ENCODE data around the gene HCAR1.
"Not testable (repeated sequence)": the region's sequence is repeated elsewhere in the genome, so short reads cannot be mapped to it uniquely, and the experiment has no call there.

HCAR1 gene, protein sequence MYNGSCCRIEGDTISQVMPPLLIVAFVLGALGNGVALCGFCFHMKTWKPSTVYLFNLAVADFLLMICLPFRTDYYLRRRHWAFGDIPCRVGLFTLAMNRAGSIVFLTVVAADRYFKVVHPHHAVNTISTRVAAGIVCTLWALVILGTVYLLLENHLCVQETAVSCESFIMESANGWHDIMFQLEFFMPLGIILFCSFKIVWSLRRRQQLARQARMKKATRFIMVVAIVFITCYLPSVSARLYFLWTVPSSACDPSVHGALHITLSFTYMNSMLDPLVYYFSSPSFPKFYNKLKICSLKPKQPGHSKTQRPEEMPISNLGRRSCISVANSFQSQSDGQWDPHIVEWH

DNA sequence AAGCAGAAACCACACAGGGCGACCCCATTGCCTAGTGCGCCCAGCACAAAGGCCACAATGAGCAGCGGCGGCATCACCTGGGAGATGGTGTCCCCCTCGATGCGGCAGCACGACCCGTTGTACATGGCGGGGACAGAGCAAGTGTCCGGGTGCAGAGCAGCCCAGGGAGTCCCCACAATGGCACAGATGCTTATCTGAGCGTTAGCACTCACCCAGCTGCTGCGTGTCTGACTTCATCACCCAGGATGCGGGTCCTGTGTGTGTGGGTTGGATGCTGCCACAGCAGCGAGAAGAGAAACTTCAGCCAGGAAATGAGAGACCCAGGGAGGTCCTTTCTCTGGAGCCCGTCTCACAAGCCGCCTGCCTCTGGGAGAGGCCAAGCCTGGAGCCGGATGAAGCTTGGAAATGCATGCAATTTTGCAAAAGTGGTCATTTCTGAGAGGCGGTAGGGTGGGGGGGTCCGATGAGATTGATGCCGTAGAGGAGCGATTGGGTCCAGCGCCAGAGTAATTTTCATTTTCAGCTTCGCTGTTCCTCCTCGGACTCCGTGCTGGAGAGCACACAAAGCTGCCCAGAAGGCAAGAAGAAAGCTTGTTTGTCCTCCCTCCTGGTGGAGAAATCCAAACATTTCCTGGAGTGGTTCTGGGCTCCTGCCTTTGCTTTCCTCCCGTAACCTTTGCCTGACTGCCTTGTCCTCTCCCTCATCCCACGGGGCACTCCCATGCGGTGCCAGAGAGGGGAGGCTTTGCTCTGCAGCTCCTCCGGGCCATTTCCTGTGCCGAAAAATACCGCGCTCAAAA is at the start of gene HCAR1:
Gene HCAR1, minus strand, starts transcription at position 630 of the 800 bp plus-strand sequence. Its CDS starts 505 bp downstream, at position 125.
- intact Hi-C loops (cut with DNase I), result no loop called here
- DNase-seq, result peak in 1 of 10 donors; percentile 64

DNA sequence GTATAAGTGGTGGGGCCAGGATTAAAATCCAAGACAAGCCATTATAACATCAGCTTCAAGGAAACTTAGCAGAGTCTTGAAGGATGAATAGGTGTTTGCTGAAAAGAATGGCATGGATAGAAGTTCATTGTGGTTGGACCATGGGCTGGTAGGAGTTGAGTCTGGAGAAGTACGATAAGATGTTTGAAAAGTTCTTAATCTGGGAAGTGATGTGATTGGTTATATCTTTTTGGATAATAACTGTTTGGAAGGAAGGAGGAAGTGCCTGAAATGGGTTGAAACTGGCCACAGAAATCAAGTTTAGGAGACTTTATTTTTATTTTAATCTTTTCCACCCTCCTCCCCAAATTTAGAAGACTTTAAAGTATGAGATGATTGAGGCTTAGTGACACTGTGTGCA is 26.9 kb upstream of the HCAR1 start:
- intact Hi-C loops (cut with DNase I), result loop anchor here (10.0 kb wide), 1 partner anchor 353 kb away; no protein-coding TSS in a partner anchor
- no peak for DNase-seq

DNA sequence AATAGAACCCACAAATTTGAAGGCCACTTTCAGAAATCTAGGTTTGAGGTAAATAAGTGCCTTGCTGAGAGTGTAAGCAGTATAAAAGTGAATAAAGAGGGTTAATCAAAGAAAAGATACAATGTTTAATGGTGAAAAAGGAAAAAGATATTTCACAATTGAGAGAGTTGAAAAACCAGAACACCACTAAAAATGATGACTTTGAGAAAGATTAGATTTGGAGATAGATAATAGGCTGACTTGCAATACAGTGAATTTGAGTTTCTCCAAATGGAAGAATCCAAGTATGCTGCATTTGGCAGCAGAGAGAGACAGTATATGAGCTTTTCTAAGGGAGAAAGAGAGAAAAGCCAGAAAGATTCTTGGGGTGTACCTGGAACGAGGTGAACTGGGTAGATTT is 24.1 kb upstream of the HCAR1 start:
- no peak for DNase-seq
- intact Hi-C loops (cut with DNase I), result loop anchor here (10.0 kb wide), 1 partner anchor 350 kb away; no protein-coding TSS in a partner anchor

DNA sequence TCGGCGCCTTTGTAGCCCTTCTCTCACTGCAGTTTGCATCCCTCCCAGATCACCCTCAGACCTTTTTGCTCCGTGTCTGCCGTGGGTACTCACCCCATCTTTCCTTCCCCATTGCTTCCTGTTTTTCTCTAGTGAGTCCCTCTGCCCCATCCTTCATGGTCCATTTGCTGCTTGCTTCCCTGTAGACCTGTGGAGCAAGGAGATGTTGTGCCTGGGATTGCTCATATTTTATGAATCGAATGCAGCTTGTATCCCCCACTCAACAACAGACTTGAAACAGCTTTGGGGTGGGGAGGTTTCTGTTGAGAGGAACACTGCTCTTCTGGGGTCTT is 22.6 kb upstream of the HCAR1 start:
- DNase-seq, result no peak
- intact Hi-C loops (cut with DNase I), result loop anchor here (10.0 kb wide), 1 partner anchor 348 kb away; no protein-coding TSS in a partner anchor

DNA sequence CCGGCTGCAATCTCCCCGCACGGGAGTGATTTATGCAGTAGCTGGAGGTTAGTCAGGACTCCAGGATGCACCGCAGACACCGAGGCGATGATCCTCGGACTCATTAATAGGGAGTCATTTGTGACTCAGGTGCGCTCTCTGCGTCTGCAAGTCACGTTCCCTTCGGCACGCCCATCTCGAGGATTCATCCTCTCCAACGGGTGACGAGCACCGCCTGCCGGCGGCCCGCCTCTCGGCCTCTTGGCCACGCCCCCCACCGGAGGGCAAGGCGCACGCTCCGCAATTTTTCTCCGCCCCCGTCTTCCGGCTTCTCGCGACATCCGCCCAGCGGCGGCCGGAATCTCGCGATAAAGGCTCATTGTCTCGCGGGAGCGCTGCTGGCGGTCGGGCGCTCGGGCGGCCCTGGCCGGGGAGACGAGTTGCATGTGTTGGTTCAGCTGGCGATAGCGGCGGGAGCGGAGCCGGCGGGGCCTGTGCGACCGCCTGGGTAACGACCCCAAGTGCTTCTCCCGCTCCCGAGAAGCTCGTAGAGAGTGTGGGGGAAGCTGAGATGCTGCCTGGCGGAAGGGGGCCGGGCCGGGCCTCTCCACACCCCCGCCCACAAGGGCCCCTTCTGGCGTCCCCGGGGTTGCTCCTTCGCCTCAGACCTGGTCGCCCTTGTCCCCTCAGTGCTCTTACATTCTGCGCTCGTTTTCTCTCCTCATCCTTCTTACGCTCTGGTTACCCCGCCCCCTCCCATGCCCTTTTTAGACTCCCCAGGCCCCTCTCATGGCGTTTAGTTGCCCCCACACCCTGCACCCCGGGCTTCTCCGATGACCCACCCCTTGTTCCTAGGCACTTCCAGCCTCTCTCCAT is 22.0 kb upstream of the HCAR1 start, which contains the start of gene DENR:
Gene DENR, plus strand, starts transcription at position 361 of the 855 bp plus-strand sequence. CDS start 878 bp downstream, outside the sequence.
- peak; percentile 94 to 99 (median 96) for DNase-seq
- intact Hi-C loops (cut with DNase I), result loop anchor here (1.0 to 10.0 kb wide), 3 partner anchors 115 to 348 kb away; partner anchors contain the start of gene KNTC1

DNA sequence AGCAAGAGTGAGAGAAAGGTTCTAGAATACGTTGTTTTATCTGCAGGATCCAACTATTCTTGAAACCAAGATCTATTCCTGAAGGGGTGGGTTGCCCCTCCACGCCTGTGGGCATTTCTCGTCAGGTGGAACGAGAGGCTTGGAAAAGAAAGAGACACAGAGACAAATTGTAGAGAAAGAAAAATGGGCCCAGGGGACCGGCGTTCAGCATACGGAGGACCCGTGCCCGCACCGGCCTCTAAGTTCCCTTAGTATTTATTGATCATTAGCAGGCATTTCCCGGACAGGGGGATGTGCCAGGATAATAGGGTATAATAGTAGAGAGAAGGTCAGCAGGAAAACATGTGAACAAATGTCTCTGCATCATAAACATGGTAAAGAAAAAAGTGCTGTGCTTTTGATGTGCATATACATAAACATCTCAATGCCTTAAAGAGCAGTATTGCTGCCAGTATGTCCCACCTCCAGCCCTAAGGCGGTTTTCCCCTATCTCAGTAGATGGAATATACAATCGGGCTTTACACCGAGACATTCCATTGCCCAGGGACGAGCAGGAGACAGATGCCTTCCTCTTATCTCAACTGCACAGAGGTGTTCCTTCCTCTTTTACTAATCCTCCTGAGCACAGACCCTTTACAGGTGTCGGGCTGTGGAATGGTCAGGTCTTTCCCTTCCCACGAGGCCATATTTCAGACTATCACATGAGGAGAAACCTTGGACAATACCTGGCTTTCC is 20.3 kb upstream of the HCAR1 start:
- intact Hi-C loops (cut with DNase I), result loop anchor here (10.0 kb wide), 1 partner anchor 346 kb away; no protein-coding TSS in a partner anchor
- not testable (repeated sequence) for DNase-seq

DNA sequence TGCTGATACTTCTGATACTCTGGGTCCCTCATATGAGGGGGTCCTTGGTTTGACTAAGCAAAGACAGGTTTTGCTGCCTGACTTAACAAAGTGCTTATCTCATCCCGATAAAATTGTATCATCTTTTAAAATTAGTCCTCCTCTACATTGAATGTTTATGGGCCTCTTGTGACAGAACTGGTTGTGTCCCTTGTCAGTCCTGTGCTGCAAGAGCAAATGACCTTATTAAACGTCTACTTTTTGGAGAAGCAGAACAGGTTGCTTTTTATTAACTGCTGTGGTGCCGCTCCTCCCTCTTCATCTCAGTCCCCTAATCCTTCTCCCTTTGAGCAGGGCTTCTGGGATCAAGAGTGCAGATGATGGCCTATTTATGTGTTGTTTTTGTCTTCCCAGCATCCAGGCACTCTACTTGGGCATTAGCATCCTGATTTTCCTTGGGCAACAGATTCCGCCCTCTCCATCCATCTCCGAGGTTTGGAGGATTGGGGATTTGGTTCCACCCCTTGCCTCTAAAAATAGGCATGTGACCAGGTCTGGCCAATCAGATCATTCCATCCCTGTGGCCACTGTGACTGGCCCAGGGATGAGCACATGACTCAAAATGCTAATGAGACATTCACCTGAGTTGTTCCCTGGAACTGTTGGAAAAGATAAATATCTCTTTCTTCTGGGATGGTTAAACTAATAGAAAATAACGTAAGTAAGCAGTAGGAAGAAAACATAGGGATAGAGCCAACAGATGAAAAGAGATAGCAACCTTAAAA is 19.1 kb upstream of the HCAR1 start:
- intact Hi-C loops (cut with DNase I), result loop anchor here (10.0 kb wide), 1 partner anchor 345 kb away; no protein-coding TSS in a partner anchor
- no peak for DNase-seq

DNA sequence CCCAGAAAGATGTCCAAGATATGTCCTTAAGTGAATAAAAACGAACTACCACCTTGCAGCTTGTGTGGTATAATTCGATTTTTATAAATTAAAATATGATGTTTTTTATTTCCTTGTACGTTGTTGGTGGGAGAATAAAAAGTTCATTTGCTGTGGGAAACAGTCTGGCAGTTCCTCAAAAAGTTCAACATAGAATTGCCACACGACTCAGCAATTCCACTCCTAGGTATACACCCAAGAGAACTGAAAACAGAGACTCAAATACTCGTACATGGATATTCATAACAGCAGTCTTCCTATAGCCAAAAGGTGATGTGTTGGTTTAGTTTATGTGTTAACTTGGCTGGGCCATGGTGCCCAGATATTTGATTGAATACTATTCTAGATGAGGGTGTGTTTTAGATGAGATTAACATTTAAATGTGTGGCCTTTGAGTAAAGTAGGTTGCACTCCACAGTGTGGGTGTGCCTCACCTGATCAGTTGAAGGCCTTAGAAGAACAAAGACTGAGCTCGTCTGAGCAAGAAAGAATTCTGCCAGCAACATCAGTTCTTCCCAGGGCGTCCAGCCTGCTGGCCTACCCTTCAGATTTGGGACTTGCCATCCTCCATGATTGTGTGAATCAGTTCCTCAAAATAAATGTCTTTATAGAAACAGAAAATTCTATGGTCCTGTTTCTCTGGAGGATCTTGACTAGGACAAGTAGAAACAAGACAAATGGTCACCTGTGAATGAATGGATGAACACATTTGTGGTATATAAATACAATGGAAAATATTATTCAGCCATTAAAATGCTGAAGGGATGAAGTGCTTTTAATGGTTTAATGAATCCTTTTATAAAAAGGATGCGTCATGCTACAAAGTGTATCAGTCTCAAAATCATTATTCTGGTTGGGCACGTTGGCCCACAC is 16.8 kb upstream of the HCAR1 start:
- no peak for DNase-seq
- intact Hi-C loops (cut with DNase I), result no loop called here

DNA sequence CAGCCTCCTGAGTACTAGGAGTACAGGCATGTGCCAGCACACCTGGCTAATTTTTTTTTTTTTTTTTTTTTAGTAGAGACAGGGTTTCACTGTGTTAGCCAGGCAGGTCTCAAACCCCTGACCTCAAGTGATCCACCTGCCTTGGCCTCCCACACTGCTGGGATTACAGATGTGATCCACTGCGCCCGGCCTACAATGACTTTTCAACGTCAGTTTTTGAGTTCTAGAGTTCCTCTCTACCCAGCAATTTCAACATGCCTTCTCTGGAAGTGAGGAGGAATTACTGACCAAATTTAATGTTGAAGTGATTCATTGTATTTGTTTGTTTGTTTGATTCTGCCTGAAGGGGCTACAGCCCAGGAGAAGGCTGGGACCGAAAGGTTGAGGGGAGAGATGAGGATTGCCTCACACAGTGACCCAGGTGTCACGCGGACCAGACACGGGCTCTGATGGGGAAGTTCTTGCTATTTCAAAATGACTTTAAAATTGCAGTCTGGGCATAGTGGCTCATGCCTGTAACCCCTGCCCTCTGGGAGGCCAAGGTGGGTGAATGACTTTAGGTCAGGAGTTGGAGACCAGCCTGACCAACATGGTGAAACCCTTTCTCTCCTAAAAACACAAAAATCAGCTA is 13.4 kb upstream of the HCAR1 start:
- DNase-seq, result peak in 1 of 10 donors; percentile 17
- intact Hi-C loops (cut with DNase I), result no loop called here

DNA sequence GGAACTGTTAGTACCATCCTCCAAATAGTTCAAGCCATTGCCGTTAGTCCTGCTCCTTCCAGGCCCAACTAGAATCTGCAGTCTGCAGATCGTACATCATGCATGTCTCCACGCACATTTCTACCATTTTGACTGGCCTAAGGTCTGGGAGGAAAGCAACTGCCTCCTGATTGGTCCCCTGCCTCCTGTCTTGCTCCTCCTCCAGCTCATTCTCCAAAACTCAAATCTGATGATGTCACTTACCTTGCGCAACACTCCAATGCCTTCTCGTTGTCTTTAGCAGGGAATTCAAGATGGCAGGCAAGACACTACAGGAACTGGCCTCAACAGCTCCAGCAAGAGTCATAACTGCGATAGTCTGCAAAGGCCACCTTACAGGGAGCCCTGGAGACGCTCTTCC is 9.7 kb upstream of the HCAR1 start:
- no peak for DNase-seq
- intact Hi-C loops (cut with DNase I), result no loop called here

DNA sequence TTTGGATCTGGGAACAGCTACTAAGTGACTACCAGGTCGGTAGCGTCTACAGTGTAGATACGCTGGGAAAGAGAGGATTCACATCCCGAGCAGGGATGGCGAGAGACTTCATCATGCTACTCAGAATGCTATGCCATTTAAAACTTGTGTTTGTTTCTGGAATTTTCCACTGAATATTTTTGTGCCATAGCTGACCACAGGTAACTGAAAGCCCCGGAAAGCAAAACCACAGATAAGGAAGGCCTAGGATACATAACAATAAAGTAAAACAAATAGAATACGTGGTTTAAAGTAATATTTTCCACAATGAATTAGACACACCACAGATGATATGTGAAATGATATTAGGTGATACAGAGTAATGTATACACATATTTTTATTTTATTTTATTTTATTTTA is 7.9 kb upstream of the HCAR1 start:
- DNase-seq, result no peak
- intact Hi-C loops (cut with DNase I), result no loop called here

DNA sequence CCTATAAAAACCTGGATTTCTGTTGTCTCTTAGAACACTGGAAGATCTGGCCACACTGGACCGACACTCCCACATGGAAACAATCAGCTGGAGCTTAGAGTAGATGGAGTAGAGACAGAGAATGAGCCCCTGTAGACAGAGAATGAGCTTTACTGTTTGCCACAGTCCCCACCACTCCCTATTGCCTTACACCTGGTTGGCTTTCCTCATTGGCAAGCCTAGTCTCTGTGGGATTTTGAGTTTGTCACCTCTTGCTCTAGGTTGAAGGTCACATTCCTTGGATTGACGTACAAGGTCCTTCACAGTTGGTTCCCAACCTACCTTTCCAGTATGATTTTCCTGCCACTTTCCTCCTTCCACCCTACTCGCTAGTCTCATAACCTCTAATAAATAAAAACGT is 2.0 kb upstream of the HCAR1 start:
- intact Hi-C loops (cut with DNase I), result no loop called here
- DNase-seq, result no peak

DNA sequence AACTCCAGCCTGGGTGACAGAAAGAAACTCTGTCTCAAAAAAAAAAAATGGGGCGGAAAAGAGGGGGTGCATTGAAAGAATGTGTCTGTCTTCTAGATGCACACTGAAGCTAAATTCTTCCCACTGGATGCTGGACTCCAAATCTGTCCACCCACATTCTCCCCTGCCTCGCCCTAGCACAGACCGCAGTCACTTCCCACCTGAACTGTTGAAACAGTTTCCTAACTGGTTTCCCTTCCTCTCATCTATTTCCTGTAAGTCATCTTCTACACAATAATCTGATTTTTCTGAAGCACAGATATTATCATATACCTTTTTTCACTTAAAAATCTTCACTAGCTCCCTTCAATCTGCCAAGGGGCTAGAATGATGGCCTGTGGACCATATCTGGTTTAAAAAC is 1.5 kb upstream of the HCAR1 start:
- DNase-seq, result no peak
- intact Hi-C loops (cut with DNase I), result no loop called here

DNA sequence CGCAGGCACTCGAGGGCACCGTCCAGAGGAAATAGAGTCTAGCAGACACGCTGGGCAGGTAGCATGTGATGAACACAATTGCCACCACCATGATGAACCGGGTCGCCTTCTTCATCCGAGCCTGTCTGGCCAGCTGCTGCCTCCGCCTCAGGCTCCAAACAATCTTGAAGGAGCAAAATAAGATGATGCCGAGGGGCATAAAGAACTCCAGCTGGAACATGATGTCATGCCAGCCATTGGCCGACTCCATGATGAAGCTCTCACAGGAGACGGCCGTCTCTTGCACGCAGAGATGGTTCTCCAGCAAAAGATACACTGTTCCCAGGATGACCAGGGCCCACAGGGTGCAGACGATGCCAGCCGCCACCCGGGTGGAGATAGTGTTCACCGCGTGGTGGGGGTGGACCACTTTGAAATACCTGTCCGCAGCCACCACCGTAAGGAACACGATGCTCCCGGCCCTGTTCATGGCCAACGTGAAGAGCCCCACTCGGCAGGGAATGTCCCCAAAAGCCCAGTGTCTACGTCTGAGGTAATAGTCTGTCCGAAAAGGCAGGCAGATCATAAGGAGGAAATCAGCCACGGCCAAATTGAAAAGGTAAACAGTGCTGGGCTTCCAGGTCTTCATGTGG is 945 bp downstream of the HCAR1 start:
- DNase-seq, result peak in 1 of 10 donors; percentile 65
- intact Hi-C loops (cut with DNase I), result no loop called here

DNA sequence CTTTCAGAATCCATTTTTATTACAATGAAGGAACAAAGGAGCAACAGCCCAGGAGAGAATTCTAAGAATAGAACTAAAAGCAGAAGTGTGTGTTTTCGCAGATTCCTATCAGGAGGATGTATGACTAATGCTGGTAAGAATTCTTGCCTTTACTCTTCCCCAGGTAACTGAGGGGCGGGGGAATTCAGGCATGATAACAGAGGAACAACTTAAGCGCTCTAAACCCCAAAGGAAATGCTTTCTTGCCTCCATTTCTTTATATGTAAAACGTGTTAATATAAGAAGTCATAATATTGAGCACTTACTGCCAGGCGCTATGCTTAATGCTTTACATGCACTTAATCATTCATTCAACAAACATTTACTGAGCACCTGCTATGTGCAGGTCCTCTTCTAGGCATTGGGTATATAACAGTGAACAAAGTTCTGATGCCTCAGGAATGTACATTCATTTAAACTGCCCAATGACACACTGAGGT is 4.5 kb downstream of the HCAR1 start:
- no peak for DNase-seq
- intact Hi-C loops (cut with DNase I), result no loop called here

DNA sequence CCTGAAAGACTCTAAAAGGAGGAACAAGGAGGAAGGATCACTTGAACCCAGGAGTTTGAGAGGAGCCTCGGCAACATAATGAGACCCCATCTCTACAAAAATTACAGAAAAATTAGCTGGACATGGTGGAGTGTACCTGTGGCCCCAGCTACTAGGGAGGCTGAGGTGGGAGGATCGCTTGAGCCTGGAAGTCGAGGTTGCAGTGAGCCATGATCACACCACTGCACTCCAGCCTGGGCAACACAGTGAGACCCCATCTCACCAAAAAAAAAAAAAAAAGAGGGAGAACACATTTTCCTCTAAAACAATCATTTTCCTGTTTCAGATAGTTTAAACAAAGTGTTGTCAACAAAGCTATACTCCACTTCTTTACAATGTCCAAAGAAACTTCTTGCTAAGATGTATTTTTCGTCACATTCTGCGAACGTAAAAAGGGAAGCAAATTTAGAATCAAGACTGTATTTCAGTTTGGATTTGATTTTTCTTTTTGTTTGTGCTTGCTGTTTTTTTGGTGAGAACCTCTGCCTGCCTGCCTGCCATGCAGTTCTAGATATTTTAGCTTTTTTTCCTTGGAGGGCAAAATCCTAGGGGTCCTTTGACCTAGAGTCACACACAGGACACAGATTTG is 5.1 kb downstream of the HCAR1 start:
- intact Hi-C loops (cut with DNase I), result no loop called here
- DNase-seq, result no peak
